Breast epithelium (tissue), 3 donors: ENCODE measurements around the gene CSTB.

ENCODE experiments used
- POLR2A ChIP-seq: fragments of 450-650 bp; IDR thresholded peaks from one replicate; pipeline ENCODE4 v1.6.1; 2016; ENCODE audit warnings: antibody characterized with exemption, mild to moderate bottlenecking, moderate library complexity
- TF ChIP-seq, protein P1 (sequence below), 3 donors: fragments of 450-650 bp; IDR thresholded peaks; one replicate each; pipeline ENCODE4 v1.5.1; 2016 to 2017; ENCODE audit warnings: antibody characterized with exemption in 3 of 3, mild to moderate bottlenecking in 3 of 3, moderate library complexity in 3 of 3

- TF ChIP-seq, protein P1, sequence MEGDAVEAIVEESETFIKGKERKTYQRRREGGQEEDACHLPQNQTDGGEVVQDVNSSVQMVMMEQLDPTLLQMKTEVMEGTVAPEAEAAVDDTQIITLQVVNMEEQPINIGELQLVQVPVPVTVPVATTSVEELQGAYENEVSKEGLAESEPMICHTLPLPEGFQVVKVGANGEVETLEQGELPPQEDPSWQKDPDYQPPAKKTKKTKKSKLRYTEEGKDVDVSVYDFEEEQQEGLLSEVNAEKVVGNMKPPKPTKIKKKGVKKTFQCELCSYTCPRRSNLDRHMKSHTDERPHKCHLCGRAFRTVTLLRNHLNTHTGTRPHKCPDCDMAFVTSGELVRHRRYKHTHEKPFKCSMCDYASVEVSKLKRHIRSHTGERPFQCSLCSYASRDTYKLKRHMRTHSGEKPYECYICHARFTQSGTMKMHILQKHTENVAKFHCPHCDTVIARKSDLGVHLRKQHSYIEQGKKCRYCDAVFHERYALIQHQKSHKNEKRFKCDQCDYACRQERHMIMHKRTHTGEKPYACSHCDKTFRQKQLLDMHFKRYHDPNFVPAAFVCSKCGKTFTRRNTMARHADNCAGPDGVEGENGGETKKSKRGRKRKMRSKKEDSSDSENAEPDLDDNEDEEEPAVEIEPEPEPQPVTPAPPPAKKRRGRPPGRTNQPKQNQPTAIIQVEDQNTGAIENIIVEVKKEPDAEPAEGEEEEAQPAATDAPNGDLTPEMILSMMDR (IDR thresholded peaks at IDR 0.05), result no peak
- TF ChIP-seq POLR2A, result no peak
Observed at GRCh38 chr21:43748622-43749021, 27.5 kb downstream of the CSTB start.
